C4-2B (cell line): Measurements from ENCODE around the gene SPATA21.

Experiments
- ZFX ChIP-seq: fragments of 450-650 bp; IDR thresholded peaks from 2 replicates; pipeline ENCODE4 v1.6.1; 2017
- TF ChIP-seq, protein P1 (sequence below): fragments of 450-650 bp; conservative IDR thresholded peaks from 2 replicates; pipeline ENCODE4 v1.5.1; 2017; ENCODE audit warnings: mild to moderate bottlenecking

DNA sequence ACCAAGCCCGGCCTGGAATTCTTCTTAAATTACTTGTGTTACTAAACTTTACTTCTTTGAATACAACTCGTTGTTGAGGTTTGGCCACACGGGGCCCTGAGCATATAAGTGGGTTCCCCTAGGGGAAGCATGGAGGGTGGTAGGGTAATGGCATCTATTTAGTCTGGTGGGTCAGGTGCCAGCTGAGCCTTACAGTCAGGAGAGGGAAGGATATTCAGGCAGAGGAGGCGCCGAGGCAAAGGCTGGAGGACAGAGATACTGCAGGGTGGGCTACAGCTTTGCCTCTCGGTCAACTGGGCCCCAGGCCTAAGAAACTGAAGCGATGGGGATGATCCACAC, 2.9 kb upstream of the SPATA21 start:
- TF ChIP-seq, protein P1, sequence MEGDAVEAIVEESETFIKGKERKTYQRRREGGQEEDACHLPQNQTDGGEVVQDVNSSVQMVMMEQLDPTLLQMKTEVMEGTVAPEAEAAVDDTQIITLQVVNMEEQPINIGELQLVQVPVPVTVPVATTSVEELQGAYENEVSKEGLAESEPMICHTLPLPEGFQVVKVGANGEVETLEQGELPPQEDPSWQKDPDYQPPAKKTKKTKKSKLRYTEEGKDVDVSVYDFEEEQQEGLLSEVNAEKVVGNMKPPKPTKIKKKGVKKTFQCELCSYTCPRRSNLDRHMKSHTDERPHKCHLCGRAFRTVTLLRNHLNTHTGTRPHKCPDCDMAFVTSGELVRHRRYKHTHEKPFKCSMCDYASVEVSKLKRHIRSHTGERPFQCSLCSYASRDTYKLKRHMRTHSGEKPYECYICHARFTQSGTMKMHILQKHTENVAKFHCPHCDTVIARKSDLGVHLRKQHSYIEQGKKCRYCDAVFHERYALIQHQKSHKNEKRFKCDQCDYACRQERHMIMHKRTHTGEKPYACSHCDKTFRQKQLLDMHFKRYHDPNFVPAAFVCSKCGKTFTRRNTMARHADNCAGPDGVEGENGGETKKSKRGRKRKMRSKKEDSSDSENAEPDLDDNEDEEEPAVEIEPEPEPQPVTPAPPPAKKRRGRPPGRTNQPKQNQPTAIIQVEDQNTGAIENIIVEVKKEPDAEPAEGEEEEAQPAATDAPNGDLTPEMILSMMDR: no peak
- no peak for TF ChIP-seq ZFX
